HTERT RPE-1 (cell line): Measurements from ENCODE around the gene ETV6.
"Not testable (repeated sequence)": the region's sequence is repeated elsewhere in the genome, so short reads cannot be mapped to it uniquely, and the experiment has no call there.

ENCODE experiments used
- in situ Hi-C: fragments of 300-500 bp; cut with MboI; formaldehyde crosslinking; loops from 4 replicates; pipeline ENCODE4 v1.14.3; 2020; ENCODE audit warnings: low sequenced_read_pairs

The ETV6 gene

GRCh38 chr12:11649413-11650285 is at the start of gene ETV6:
TSS of gene ETV6 (plus strand) at chr12:11649674. CDS start at chr12:11650128, 454 bp downstream.
- in situ Hi-C loops: no loop called here

GRCh38 chr12:11600199-11600598 is 49.3 kb upstream of the ETV6 start:
- in situ Hi-C loops: no loop called here

- in situ Hi-C loops: no loop called here
Measured at GRCh38 chr12:11601647-11602046, 47.8 kb upstream of the ETV6 start.

GRCh38 chr12:11607313-11608081 is 42.0 kb upstream of the ETV6 start:
- in situ Hi-C loops: no loop called here

GRCh38 chr12:11609045-11609444 is 40.4 kb upstream of the ETV6 start:
- in situ Hi-C loops: no loop called here

GRCh38 chr12:11615481-11615880 is 34.0 kb upstream of the ETV6 start:
- in situ Hi-C loops: no loop called here

GRCh38 chr12:11618046-11618445 is 31.4 kb upstream of the ETV6 start:
- in situ Hi-C loops: no loop called here

- in situ Hi-C loops: no loop called here
Measured at GRCh38 chr12:11621797-11622423, 27.6 kb upstream of the ETV6 start.

GRCh38 chr12:11622876-11623281 is 26.6 kb upstream of the ETV6 start:
- in situ Hi-C loops: no loop called here

GRCh38 chr12:11623382-11623781 is 26.1 kb upstream of the ETV6 start:
- in situ Hi-C loops: no loop called here

- in situ Hi-C loops: no loop called here
Measured at GRCh38 chr12:11624116-11624515, 25.4 kb upstream of the ETV6 start.

GRCh38 chr12:11627709-11628108 is 21.8 kb upstream of the ETV6 start:
- in situ Hi-C loops: not testable (repeated sequence)

GRCh38 chr12:11628353-11628752 is 21.1 kb upstream of the ETV6 start:
- in situ Hi-C loops: no loop called here

- in situ Hi-C loops: no loop called here
Measured at GRCh38 chr12:11630046-11630706, 19.3 kb upstream of the ETV6 start.

GRCh38 chr12:11631288-11631687 is 18.2 kb upstream of the ETV6 start:
- in situ Hi-C loops: no loop called here

GRCh38 chr12:11631881-11632280 is 17.6 kb upstream of the ETV6 start:
- in situ Hi-C loops: not testable (repeated sequence)

- in situ Hi-C loops: no loop called here
Measured at GRCh38 chr12:11633968-11634367, 15.5 kb upstream of the ETV6 start.

- in situ Hi-C loops: no loop called here
Measured at GRCh38 chr12:11635341-11635740, 14.1 kb upstream of the ETV6 start.

GRCh38 chr12:11638315-11638916 is 11.1 kb upstream of the ETV6 start:
- in situ Hi-C loops: no loop called here

- in situ Hi-C loops: no loop called here
Measured at GRCh38 chr12:11639454-11639853, 10.0 kb upstream of the ETV6 start.

GRCh38 chr12:11641522-11641921 is 8.0 kb upstream of the ETV6 start:
- in situ Hi-C loops: no loop called here
